Endometrium (tissue), 2 donors: ENCODE results near the gene JMJD8.

ENCODE experiments used
- FAIRE-seq: peaks from 2 replicates; lab custom pipeline; 2012; peaks lifted over from hg19 to GRCh38; lab: Jason Lieb, UNC
- donor health status: control.
- donor health status: control.

The JMJD8 gene

GRCh38 chr16:684071-684794 is at the start of gene JMJD8:
TSS of gene JMJD8 (minus strand) at chr16:684334. CDS start at chr16:684319, 15 bp downstream.
- FAIRE-seq: no peak

GRCh38 chr16:733382-734207 is 49.5 kb upstream of the JMJD8 start:
- no peak for FAIRE-seq

GRCh38 chr16:732936-733335 is 48.8 kb upstream of the JMJD8 start:
- FAIRE-seq: no peak

GRCh38 chr16:732332-732731 is 48.2 kb upstream of the JMJD8 start:
- FAIRE-seq: no peak

- no peak for FAIRE-seq
These were observed 46.8 kb upstream of the JMJD8 start for GRCh38 chr16:730666-731509.

- FAIRE-seq: no peak
These were observed 45.9 kb upstream of the JMJD8 start for GRCh38 chr16:729768-730665.

GRCh38 chr16:728890-729744 is 45.0 kb upstream of the JMJD8 start:
- no peak for FAIRE-seq

GRCh38 chr16:728131-728889 is 44.2 kb upstream of the JMJD8 start:
- no peak for FAIRE-seq

GRCh38 chr16:727291-727977 is 43.3 kb upstream of the JMJD8 start:
- FAIRE-seq: no peak

GRCh38 chr16:726438-727290 is 42.5 kb upstream of the JMJD8 start, which contains the start of the genes CCDC78 and HAGHL:
TSS of gene CCDC78 (minus strand) at chr16:726443. CDS start at chr16:726367, 76 bp downstream.
TSS of gene HAGHL (plus strand) at chr16:727106. CDS start at chr16:727510, 404 bp downstream.
- FAIRE-seq: no peak

- no peak for FAIRE-seq
These were observed 42.0 kb upstream of the JMJD8 start for GRCh38 chr16:726188-726437.

- FAIRE-seq: no peak
These were observed 41.5 kb upstream of the JMJD8 start for GRCh38 chr16:725463-726187.

GRCh38 chr16:725041-725376 is 40.9 kb upstream of the JMJD8 start:
- FAIRE-seq: no peak

- FAIRE-seq: no peak
These were observed 40.3 kb upstream of the JMJD8 start for GRCh38 chr16:724188-725040.

- FAIRE-seq: no peak
These were observed 39.6 kb upstream of the JMJD8 start for GRCh38 chr16:723695-724094.

- no peak for FAIRE-seq
These were observed 38.9 kb upstream of the JMJD8 start for GRCh38 chr16:722835-723633.
